ENCODE measurements around the gene NDE1. TPM values are rescaled to one million over a fixed set of nuclear protein-coding genes. Genes with fewer than 3 reads are reported as not detected.

The NDE1 gene
- total and polyA plus RNA-seq, 4 donors, result 2.5 to 17.3 (median 4.4) TPM

DNA sequence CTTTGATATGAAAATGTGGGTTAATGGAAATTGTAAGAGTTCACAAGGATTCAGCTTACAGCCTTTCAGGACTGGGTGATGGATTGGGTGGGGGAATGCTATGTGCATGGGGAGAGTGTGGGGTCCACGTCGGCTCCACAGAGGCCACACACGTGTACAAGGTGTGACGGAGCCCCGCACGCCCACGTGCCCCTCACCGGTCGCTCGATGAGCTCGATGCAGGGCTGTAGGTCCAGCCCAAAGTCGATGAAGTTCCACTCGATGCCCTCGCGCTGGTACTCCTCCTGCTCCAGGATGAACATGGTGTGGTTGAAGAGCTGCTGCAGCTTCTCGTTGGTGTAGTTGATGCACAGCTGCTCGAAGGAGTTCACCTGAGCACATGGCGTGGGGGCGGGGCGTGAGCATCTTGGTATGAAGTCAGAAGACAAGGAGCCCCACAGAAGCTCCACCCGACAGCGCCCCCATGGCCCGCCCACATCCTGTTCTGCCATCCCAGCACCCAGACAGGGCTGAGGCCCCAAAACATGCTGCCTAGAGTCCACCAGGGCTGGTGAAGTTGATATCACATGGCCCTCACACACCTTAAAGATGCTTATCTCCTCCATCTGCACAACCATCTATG, 107.7 kb downstream of the NDE1 start:
- no peak overlapping the region for H3K4me3 ChIP-seq (ENCODE audit: low read depth in 1 of 3, low read length in 3 of 3)
- no peak for DNase-seq (ENCODE audit: low spot score)
- WGBS, result 86% methylated on average over 23 of the region's 23 CpGs
- H3K27me3 ChIP-seq (ENCODE audit: control insufficient read depth in 4 of 4, insufficient read depth in 4 of 4, low read length in 3 of 4), result no peaks in the 10 kb centered on the region
- no peak overlapping the region for H3K27ac ChIP-seq (ENCODE audit: low read depth in 1 of 2, low read length in 2 of 2)
- no peaks in the 10 kb centered on the region for H3K9me3 ChIP-seq (ENCODE audit: control insufficient read depth in 4 of 4, low read length in 3 of 4)
- no peaks in the 10 kb centered on the region for H3K4me1 ChIP-seq (ENCODE audit: control insufficient read depth in 4 of 4, insufficient read depth in 4 of 4, low read length in 3 of 4)
- no peaks in the 10 kb centered on the region for H3K36me3 ChIP-seq (ENCODE audit: control insufficient read depth in 4 of 4, insufficient read depth in 3 of 4, low read depth in 1 of 4, low read length in 3 of 4)
- no peak for TF ChIP-seq YY1 (IDR thresholded peaks at IDR 0.05)
- TF ChIP-seq NR2F2 (IDR thresholded peaks at IDR 0.05), result no peak
- TF ChIP-seq FOXA2 (IDR thresholded peaks at IDR 0.05), result no peak
- no peak for TF ChIP-seq SP1 (IDR thresholded peaks at IDR 0.05)
- TF ChIP-seq, protein P1, sequence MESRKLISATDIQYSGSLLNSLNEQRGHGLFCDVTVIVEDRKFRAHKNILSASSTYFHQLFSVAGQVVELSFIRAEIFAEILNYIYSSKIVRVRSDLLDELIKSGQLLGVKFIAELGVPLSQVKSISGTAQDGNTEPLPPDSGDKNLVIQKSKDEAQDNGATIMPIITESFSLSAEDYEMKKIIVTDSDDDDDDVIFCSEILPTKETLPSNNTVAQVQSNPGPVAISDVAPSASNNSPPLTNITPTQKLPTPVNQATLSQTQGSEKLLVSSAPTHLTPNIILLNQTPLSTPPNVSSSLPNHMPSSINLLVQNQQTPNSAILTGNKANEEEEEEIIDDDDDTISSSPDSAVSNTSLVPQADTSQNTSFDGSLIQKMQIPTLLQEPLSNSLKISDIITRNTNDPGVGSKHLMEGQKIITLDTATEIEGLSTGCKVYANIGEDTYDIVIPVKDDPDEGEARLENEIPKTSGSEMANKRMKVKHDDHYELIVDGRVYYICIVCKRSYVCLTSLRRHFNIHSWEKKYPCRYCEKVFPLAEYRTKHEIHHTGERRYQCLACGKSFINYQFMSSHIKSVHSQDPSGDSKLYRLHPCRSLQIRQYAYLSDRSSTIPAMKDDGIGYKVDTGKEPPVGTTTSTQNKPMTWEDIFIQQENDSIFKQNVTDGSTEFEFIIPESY (IDR thresholded peaks at IDR 0.05), result no peak
- TF ChIP-seq HNF4A (conservative IDR thresholded peaks at IDR 0.05), result no peak
- TF ChIP-seq RXRA (IDR thresholded peaks at IDR 0.05), result no peak
- no peak for TF ChIP-seq FOXA1 (IDR thresholded peaks at IDR 0.05)
- TF ChIP-seq, protein P2, sequence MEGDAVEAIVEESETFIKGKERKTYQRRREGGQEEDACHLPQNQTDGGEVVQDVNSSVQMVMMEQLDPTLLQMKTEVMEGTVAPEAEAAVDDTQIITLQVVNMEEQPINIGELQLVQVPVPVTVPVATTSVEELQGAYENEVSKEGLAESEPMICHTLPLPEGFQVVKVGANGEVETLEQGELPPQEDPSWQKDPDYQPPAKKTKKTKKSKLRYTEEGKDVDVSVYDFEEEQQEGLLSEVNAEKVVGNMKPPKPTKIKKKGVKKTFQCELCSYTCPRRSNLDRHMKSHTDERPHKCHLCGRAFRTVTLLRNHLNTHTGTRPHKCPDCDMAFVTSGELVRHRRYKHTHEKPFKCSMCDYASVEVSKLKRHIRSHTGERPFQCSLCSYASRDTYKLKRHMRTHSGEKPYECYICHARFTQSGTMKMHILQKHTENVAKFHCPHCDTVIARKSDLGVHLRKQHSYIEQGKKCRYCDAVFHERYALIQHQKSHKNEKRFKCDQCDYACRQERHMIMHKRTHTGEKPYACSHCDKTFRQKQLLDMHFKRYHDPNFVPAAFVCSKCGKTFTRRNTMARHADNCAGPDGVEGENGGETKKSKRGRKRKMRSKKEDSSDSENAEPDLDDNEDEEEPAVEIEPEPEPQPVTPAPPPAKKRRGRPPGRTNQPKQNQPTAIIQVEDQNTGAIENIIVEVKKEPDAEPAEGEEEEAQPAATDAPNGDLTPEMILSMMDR (IDR thresholded peaks at IDR 0.05; ENCODE audit: low read depth, low read length, missing input control), result no peak
- TF ChIP-seq TAF1 (conservative IDR thresholded peaks at IDR 0.05), result no peak
- no peak for TF ChIP-seq MAX (IDR thresholded peaks at IDR 0.05)
- TF ChIP-seq RAD21 (IDR thresholded peaks at IDR 0.05), result no peak
- no peak for TF ChIP-seq EGR1 (IDR thresholded peaks at IDR 0.05; ENCODE audit: low read depth in 2 of 2)
- TF ChIP-seq GABPA (IDR thresholded peaks at IDR 0.05 in 1 of 2, conservative IDR thresholded peaks at IDR 0.05 in 1 of 2), result no peak
- TF ChIP-seq, protein P3, sequence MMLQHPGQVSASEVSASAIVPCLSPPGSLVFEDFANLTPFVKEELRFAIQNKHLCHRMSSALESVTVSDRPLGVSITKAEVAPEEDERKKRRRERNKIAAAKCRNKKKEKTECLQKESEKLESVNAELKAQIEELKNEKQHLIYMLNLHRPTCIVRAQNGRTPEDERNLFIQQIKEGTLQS (IDR thresholded peaks at IDR 0.05), result no peak
- TF ChIP-seq HNF4G (IDR thresholded peaks at IDR 0.05), result no peak
- TF ChIP-seq REST (IDR thresholded peaks at IDR 0.05), result no peak
- no peak for TF ChIP-seq JUND (IDR thresholded peaks at IDR 0.05)
- no peak overlapping the region for H3K9ac ChIP-seq (ENCODE audit: low read depth in 1 of 2, low read length in 2 of 2)

Measured in liver (tissue), 9 donors.